CD4-positive, alpha-beta T cell (primary cell): ENCODE data around the gene RELCH. TPM values are rescaled to one million over a fixed set of nuclear protein-coding genes. Genes with fewer than 3 reads are reported as not detected.
A peak's percentile ranks its signal among the peaks of the same experiment; 100 is the strongest.

Source experiments
- ATAC-seq: fragments of 200-7000 bp; cut with Tn5 transposase; one replicate; pipeline ENCODE4 v1.10.0; 2022; ENCODE audit warnings: mild to moderate bottlenecking; ENCODE audit not compliant: poor library complexity
- CTCF ChIA-PET: fragments of 350-600 bp; sonication (Branson Sonifier 250); formaldehyde crosslinking; loops from one replicate; lab custom pipeline; 2021; ENCODE audit warnings: antibody characterized with exemption, inconsistent platforms; lab: Charles Lee
- POLR2A ChIA-PET: fragments of 350-600 bp; sonication (Branson Sonifier 250); formaldehyde crosslinking; loops from one replicate; lab custom pipeline; 2021; ENCODE audit warnings: antibody characterized with exemption, inconsistent platforms; lab: Charles Lee
- DNase-seq, 14 experiments: peaks; one replicate each; pipeline ENCODE4 v3.0.0-alpha.2; 2013 to 2020; ENCODE audit warnings: mixed read lengths in 2 of 14
- H3K27ac ChIP-seq, 2 donors: one replicate each; pipeline versions ENCODE4 v1.5.1 to v1.7.0; 2013; ENCODE audit warnings: low read length in 2 of 2, low read depth in 1 of 2, mild to moderate bottlenecking in 1 of 2
- H3K27me3 ChIP-seq, 2 experiments: 1 replicate in 1 of 2; 2 replicates in 1 of 2; pipeline versions ENCODE4 v1.6.1 to v1.7.0; 2013; ENCODE audit warnings: low read length in 2 of 2, control low read depth in 1 of 2, mild to moderate bottlenecking in 1 of 2, moderate library complexity in 1 of 2; ENCODE audit not compliant: insufficient read depth in 2 of 2, control insufficient read depth in 1 of 2
- H3K36me3 ChIP-seq: one replicate; pipeline ENCODE4 v1.6.1; 2013; ENCODE audit warnings: low read length, control low read depth; ENCODE audit not compliant: insufficient read depth
- H3K4me1 ChIP-seq: one replicate; pipeline ENCODE4 v1.6.1; 2013; ENCODE audit warnings: low read length, control low read depth; ENCODE audit not compliant: insufficient read depth
- H3K4me3 ChIP-seq: one replicate; pipeline ENCODE4 v1.5.1; 2013; ENCODE audit warnings: mild to moderate bottlenecking, low read length, moderate library complexity
- H3K9me3 ChIP-seq, 2 experiments: 1 replicate in 1 of 2; 2 replicates in 1 of 2; pipeline versions ENCODE4 v1.6.1 to v1.7.0; 2013; ENCODE audit warnings: low read length in 2 of 2, mild to moderate bottlenecking in 2 of 2, control low read depth in 1 of 2, moderate library complexity in 1 of 2; ENCODE audit not compliant: control insufficient read depth in 1 of 2, insufficient read depth in 1 of 2
- H3K27ac Mint-ChIP-seq: one replicate; pipeline ENCODE4 v1.8.0; 2020; ENCODE audit warnings: mixed read lengths
- H3K27me3 Mint-ChIP-seq: one replicate; pipeline ENCODE4 v1.8.0; 2021; ENCODE audit warnings: mixed read lengths
- H3K36me3 Mint-ChIP-seq: one replicate; pipeline ENCODE4 v1.8.0; 2021; ENCODE audit warnings: low read depth, mixed read lengths
- H3K4me1 Mint-ChIP-seq: one replicate; pipeline ENCODE4 v1.8.0; 2021; ENCODE audit warnings: low read depth, mixed read lengths
- H3K4me3 Mint-ChIP-seq: one replicate; pipeline ENCODE4 v1.8.0; 2020; ENCODE audit warnings: mild to moderate bottlenecking, mixed read lengths
- H3K9me3 Mint-ChIP-seq: one replicate; pipeline ENCODE4 v1.8.0; 2020; ENCODE audit warnings: mixed read lengths
- intact Hi-C, 2 experiments: fragments of 100-400 bp; cut with DNase I in 1 of 2; cut with micrococcal nuclease in 1 of 2; formaldehyde crosslinking; loops; one replicate each; pipeline versions ENCODE4 v1.15.1 to v1.9.0; 2023 to 2025; cut with DNase I, micrococcal nuclease
- total RNA-seq, 174 experiments: library from RNA in 2 of 174; stranded (reverse) in 2 of 174; gene quantifications; one replicate each; pipeline ENCODE4 v1.2.3 and lab custom pipeline; 2021 to 2026
- TF ChIP-seq, protein P1 (sequence below): fragments of 200-600 bp; IDR thresholded peaks from one replicate; pipeline ENCODE4 v1.8.0; 2022; ENCODE audit warnings: antibody characterized with exemption, mild to moderate bottlenecking

The RELCH gene
- total RNA-seq, 2 experiments from 2014 or later: 39.6 to 44.3 TPM

DNA sequence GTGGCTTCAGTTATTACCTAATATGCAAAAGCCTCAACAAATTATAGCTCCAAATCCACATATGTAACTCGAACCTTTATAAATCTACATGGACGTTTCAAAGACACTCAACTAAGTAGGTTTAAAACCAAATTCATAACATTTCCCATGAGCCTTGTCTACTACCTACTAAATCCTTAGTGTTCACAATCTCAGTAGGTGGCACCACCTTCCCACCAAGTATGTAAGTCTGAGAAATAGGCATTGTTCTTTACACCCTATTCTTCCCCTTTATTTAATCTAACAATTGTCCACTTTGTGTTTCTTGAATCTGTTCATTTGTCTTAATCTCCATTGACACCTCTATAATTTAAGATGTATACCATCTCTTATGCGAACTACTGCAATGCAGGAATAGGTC is 4.8 kb upstream of the RELCH start:
- Mint-ChIP-seq H3K4me3 (no peak overlapping the region), H3K36me3 (peaks cover 15% of the 10 kb centered on the region), H3K4me1 (peaks cover 34% of the 10 kb centered on the region), H3K27ac (no peak overlapping the region), H3K27me3 (no peaks in the 10 kb centered on the region), H3K9me3 (no peaks in the 10 kb centered on the region)
- CTCF ChIA-PET: no interaction called here
- POLR2A ChIA-PET: no interaction called here
- TF ChIP-seq, protein P1, sequence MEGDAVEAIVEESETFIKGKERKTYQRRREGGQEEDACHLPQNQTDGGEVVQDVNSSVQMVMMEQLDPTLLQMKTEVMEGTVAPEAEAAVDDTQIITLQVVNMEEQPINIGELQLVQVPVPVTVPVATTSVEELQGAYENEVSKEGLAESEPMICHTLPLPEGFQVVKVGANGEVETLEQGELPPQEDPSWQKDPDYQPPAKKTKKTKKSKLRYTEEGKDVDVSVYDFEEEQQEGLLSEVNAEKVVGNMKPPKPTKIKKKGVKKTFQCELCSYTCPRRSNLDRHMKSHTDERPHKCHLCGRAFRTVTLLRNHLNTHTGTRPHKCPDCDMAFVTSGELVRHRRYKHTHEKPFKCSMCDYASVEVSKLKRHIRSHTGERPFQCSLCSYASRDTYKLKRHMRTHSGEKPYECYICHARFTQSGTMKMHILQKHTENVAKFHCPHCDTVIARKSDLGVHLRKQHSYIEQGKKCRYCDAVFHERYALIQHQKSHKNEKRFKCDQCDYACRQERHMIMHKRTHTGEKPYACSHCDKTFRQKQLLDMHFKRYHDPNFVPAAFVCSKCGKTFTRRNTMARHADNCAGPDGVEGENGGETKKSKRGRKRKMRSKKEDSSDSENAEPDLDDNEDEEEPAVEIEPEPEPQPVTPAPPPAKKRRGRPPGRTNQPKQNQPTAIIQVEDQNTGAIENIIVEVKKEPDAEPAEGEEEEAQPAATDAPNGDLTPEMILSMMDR: no peak
- ATAC-seq (no peak), DNase-seq (no peak)
- Histone ChIP-seq H3K27me3 (no peaks in the 10 kb centered on the region), H3K9me3 (no peaks in the 10 kb centered on the region), H3K4me1 (peaks cover 8% of the 10 kb centered on the region), H3K4me3 (no peak overlapping the region), H3K27ac (no peak overlapping the region), H3K36me3 (no peaks in the 10 kb centered on the region)
- intact Hi-C loops: loop anchor here (2.0 to 10.0 kb wide), 4 partner anchors 403 to 1793 kb away; partner anchors contain the start of gene SERPINB8 (in 1 of the 2)

DNA sequence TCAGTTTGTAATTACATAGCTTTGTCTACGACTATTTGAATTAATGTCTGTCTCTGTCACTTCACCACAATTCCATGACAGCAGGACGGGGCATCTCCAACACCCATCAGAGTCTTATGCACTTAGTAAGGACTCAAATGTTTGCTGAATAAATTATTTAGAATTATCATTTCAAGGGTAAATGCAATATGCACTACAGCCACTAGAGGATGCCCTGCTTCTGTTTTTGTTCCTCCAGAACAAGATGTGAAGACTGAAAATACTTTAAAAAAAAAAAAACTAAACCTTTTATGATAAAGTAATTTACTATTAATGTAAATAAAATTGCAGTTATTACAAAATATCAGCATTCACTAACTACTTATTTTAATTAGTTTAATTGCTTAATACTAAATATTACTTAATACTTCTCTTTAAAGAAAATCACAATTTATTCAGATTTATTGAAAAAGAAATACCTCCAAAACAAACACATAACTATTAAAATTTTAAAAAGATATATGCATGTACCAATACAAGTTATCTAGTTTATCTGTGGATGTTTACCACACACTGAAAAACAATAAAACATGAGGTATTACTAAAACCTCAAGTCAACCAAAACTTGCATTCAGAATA is 3.4 kb upstream of the RELCH start:
- no peaks in the 10 kb centered on the region for H3K9me3 Mint-ChIP-seq
- Histone ChIP-seq H3K9me3 (no peaks in the 10 kb centered on the region), H3K4me1 (peaks cover 18% of the 10 kb centered on the region), H3K36me3 (no peaks in the 10 kb centered on the region), H3K27ac (no peak overlapping the region), H3K27me3 (no peaks in the 10 kb centered on the region), H3K4me3 (no peak overlapping the region)
- POLR2A ChIA-PET: no interaction called here
- no peaks in the 10 kb centered on the region for H3K27me3 Mint-ChIP-seq
- CTCF ChIA-PET: interaction anchor here (1.1 to 1.2 kb wide), 2 partner anchors 9 to 50 kb away, joined by 3 read pairs; no protein-coding TSS in a partner anchor
- peak in 9 of 14 experiments; percentile 14 to 78 (median 26) for DNase-seq
- no peak overlapping the region for H3K4me3 Mint-ChIP-seq
- peaks cover 39% of the 10 kb centered on the region for H3K4me1 Mint-ChIP-seq
- TF ChIP-seq, protein P1: peak; percentile 99
- no peak for ATAC-seq
- intact Hi-C loops: loop anchor here (1.0 to 10.0 kb wide), 5 partner anchors 66 to 1791 kb away; partner anchors contain the start of gene SERPINB8 (in 1 of the 2)
- peaks cover 26% of the 10 kb centered on the region for H3K36me3 Mint-ChIP-seq
- H3K27ac Mint-ChIP-seq: no peak overlapping the region

DNA sequence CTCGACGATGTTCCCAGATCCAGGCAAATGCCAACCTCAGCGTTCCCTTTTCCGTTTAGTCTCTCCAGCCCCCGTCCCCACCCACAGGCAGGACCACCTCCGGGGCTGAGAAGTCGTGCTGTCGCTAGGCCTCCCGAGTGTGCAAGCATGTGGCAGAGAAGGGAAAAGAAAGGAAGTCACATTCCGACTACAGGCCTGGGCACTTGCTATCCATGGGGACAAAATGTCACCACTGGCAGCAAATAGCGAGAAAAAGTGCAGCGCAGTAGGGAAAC is 619 bp upstream of the RELCH start:
- ChIA-PET POLR2A (interaction anchor here (0.5 to 2.5 kb wide), 12 partner anchors 9 to 1181 kb away, joined by 3 to 17 read pairs (median 4); partner anchors contain the start of genes KDSR, PHLPP1 and ZCCHC2), CTCF (interaction anchor here (1.8 kb wide), 1 partner anchor 63 kb away, joined by 6 read pairs; no protein-coding TSS in a partner anchor)
- DNase-seq: no peak
- Mint-ChIP-seq H3K27ac (peak overlapping the region; percentile 95), H3K4me3 (peak overlapping the region; percentile 97), H3K36me3 (peaks cover 36% of the 10 kb centered on the region), H3K4me1 (peaks cover 66% of the 10 kb centered on the region), H3K9me3 (no peaks in the 10 kb centered on the region), H3K27me3 (no peaks in the 10 kb centered on the region)
- Histone ChIP-seq H3K4me1 (peaks cover 27% of the 10 kb centered on the region), H3K9me3 (no peaks in the 10 kb centered on the region), H3K36me3 (no peaks in the 10 kb centered on the region), H3K4me3 (peak overlapping the region; percentile 76), H3K27me3 (no peaks in the 10 kb centered on the region), H3K27ac (peak overlapping the region; percentile 66 to 78)
- intact Hi-C loops: loop anchor here (5.0 to 10.0 kb wide), 6 partner anchors 341 to 1788 kb away; partner anchors contain the start of genes PHLPP1 (in 2 of the 2), KDSR (in 1 of the 2), SERPINB8 (in 1 of the 2) and VPS4B (in 1 of the 2)
- TF ChIP-seq, protein P1: no peak
- ATAC-seq: peak; percentile 1
